Activated naive CD4-positive, alpha-beta T cell treated with anti-CD3 and anti-CD28 coated beads for 36 hours (primary cell): ENCODE measurements around the gene CHD6. TPM values are rescaled to one million over a fixed set of nuclear protein-coding genes. Genes with fewer than 3 reads are reported as not detected.
"Not testable (repeated sequence)": the region's sequence is repeated elsewhere in the genome, so short reads cannot be mapped to it uniquely, and the experiment has no call there.

Experiments
- CTCF ChIA-PET: fragments of 350-600 bp; sonication (Branson Sonifier 250); formaldehyde crosslinking; loops from one replicate; lab custom pipeline; 2021; ENCODE audit warnings: antibody characterized with exemption; lab: Charles Lee
- DNase-seq: peaks from one replicate; pipeline ENCODE4 v3.0.0-alpha.2; 2020
- H3K27ac Mint-ChIP-seq: one replicate; pipeline ENCODE4 v1.8.0; 2021; ENCODE audit warnings: mild to moderate bottlenecking, mixed read lengths
- H3K27me3 Mint-ChIP-seq: one replicate; pipeline ENCODE4 v1.8.0; 2021; ENCODE audit warnings: low read depth, mixed read lengths
- H3K36me3 Mint-ChIP-seq: one replicate; pipeline ENCODE4 v1.8.0; 2021; ENCODE audit warnings: low read depth, mixed read lengths
- H3K4me1 Mint-ChIP-seq: one replicate; pipeline ENCODE4 v1.8.0; 2021; ENCODE audit warnings: low read depth, mixed read lengths
- H3K4me3 Mint-ChIP-seq: one replicate; pipeline ENCODE4 v1.8.0; 2021; ENCODE audit warnings: mild to moderate bottlenecking, moderate library complexity, mixed read lengths
- H3K9me3 Mint-ChIP-seq: one replicate; pipeline ENCODE4 v1.8.0; 2021; ENCODE audit warnings: mixed read lengths
- intact Hi-C: fragments of 100-400 bp; cut with micrococcal nuclease; formaldehyde crosslinking; loops from one replicate; pipeline ENCODE4 v1.15.1; 2023
- total RNA-seq, 2 experiments: library from RNA; stranded (reverse); gene quantifications; one replicate each; pipeline ENCODE4 v1.2.3, GENCODE V29; 2021

The CHD6 gene
- total RNA-seq, 2 experiments from 2014 or later = 30.1 to 31.8 TPM

DNA sequence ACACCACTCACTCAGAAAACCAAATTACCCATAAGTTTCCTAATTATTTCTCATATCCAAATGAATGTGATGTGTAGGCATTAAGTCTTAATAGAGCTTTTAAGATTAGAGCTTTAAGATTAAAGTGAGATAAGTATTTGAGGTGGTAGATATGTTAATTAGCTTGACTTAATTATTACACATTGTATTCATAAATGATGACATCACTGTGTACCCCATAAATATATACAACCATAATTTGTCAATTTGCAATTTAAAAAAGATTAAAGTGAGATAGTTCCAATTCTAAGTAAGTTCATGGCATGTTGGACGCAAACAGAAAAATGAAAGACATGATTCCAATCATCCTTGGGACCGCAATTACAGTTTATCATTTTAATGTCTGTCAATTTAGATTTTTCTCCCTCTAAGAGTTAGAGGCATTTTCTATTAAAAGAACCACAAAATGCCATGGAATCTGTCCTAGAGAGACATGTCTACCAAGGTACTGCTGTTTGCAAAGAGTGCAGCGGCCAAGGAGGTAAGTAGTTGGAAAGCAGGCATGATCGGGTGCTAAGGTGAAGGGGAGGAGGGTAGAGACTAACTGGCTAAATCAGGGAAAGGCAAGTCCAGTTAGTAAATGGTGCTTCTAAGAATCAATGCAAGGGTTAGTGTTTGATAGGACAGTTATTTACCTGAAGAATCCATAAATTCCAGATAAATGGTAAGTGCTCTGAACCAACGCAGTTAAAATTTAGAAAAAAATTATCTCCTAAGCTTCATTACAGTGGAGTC, 65.7 kb downstream of the CHD6 start:
- no peak for DNase-seq
- H3K4me3 Mint-ChIP-seq = no peak overlapping the region
- H3K27ac Mint-ChIP-seq = no peak overlapping the region
- no peaks in the 10 kb centered on the region for H3K27me3 Mint-ChIP-seq
- peaks cover 8% of the 10 kb centered on the region for H3K9me3 Mint-ChIP-seq
- CTCF ChIA-PET = no interaction called here
- H3K36me3 Mint-ChIP-seq = peaks cover 30% of the 10 kb centered on the region
- intact Hi-C loops = no loop called here
- H3K4me1 Mint-ChIP-seq = peaks cover 22% of the 10 kb centered on the region

DNA sequence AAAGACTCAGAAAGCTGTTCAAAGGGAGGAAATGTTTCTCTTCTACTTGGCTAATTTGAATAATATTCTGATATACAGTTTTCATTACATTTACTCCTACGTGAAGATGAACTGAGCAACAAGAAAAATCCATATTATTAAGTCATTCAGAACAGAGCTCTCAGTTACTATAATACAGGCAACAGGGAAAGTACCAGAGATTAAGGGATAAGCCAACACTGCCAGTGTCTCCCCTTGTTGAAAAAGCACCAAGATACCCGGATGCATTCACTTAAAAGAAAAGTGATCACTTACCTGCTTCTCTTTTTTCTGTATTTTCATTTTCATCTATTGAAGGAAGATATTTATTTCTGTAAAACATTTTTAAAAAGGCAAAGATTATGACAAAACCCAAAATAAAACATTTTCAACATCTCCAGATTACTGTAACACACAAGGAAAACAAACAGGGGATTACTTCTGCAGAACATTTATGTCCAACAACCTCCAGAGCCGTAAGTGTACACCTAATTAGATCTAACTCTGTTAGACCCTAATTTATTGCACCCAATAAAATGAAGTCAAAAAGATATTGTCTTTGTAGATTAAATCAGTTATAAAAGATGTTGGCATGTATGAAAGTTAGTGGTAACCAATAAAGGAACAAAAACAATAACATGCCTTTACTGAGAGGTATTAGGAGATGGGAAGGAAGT, 67.0 kb downstream of the CHD6 start:
- Mint-ChIP-seq H3K4me3 (no peak overlapping the region), H3K9me3 (no peaks in the 10 kb centered on the region), H3K27ac (no peak overlapping the region), H3K27me3 (no peaks in the 10 kb centered on the region), H3K36me3 (peaks cover 22% of the 10 kb centered on the region), H3K4me1 (peaks cover 22% of the 10 kb centered on the region)
- no peak for DNase-seq
- intact Hi-C loops = no loop called here
- CTCF ChIA-PET = no interaction called here

DNA sequence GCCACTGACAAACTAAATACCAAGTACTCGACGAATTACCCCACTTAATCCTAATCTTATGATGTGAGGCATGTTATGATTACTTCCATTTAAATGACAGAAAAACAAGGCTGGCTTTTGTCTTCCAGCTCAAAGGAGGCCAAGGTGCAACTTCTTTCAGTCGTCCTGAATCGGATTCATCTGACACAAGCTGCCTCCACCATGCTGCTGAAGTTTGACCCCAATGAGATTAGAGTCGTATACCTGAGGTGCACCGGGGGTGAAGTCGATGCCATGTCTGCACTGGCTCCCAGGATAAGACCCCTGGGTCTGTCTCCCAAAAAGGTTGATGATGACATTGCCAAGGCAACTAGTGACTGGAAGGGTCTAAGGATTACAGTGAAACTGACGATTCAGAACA, 71.0 kb downstream of the CHD6 start:
- H3K36me3 Mint-ChIP-seq = peaks cover 19% of the 10 kb centered on the region
- H3K4me1 Mint-ChIP-seq = peaks cover 6% of the 10 kb centered on the region
- DNase-seq = no peak
- CTCF ChIA-PET = no interaction called here
- no peak overlapping the region for H3K27ac Mint-ChIP-seq
- intact Hi-C loops = no loop called here
- H3K27me3 Mint-ChIP-seq = no peaks in the 10 kb centered on the region
- no peak overlapping the region for H3K4me3 Mint-ChIP-seq
- no peaks in the 10 kb centered on the region for H3K9me3 Mint-ChIP-seq

DNA sequence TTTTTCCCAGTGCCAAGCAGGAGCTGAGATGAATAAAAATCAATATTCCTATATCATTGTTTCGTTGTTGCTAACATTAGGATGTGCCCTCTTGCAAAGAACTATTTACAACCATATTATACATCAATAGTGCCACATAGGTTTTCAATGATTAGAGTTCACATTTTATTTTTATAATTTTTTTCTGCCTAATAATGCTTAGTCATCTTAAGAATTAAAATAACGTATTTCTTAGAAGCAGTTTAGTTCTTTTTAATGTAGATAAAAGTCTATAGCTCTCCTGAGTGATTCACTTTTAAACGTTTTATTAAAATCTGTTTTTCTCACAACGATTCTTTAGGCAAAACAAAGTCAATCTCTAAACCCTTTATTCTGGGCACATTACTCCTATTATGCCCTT, 71.6 kb downstream of the CHD6 start:
- no peak overlapping the region for H3K4me3 Mint-ChIP-seq
- no peak for DNase-seq
- no peaks in the 10 kb centered on the region for H3K27me3 Mint-ChIP-seq
- H3K9me3 Mint-ChIP-seq = no peaks in the 10 kb centered on the region
- peaks cover 4% of the 10 kb centered on the region for H3K4me1 Mint-ChIP-seq
- H3K27ac Mint-ChIP-seq = no peak overlapping the region
- CTCF ChIA-PET = no interaction called here
- intact Hi-C loops = no loop called here
- peaks cover 19% of the 10 kb centered on the region for H3K36me3 Mint-ChIP-seq

DNA sequence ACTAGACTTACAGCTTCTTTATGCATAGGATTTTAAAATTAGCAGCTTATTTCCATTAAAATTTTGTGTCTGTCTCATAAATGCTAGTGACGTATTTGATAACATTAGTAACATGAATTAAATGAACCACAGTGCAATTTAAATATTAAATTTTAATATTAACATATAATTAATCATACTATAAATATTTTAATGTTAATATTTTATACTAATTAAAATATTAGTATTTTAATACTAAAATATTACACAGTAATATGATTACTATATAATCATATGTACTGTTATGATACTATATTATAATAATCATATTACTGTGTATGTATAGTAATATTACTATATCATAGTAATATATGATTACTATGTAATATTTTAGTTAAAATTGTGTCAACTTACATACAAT, 73.7 kb downstream of the CHD6 start:
- H3K27me3 Mint-ChIP-seq = no peaks in the 10 kb centered on the region
- no peaks in the 10 kb centered on the region for H3K4me1 Mint-ChIP-seq
- intact Hi-C loops = no loop called here
- no peak overlapping the region for H3K4me3 Mint-ChIP-seq
- H3K27ac Mint-ChIP-seq = no peak overlapping the region
- CTCF ChIA-PET = no interaction called here
- peaks cover 4% of the 10 kb centered on the region for H3K36me3 Mint-ChIP-seq
- H3K9me3 Mint-ChIP-seq = no peaks in the 10 kb centered on the region
- no peak for DNase-seq

DNA sequence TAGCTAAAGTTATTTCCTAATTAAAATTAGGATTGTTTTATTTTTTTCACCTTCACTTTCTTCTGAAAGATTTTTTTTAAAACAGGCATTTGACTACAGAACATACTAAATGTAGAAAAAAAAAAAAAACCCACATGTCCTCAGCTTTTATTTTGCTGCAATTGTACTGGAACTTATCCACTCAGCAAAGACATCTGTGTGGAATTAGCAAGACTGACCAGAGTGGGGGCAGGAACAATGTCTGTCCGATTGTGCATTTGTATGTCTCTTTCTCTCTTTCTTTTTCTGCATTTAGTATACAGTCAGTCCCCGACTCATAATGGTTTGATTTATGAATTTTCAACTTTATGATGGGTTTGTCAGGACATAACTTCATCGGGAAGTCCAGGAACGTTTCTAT, 77.3 kb downstream of the CHD6 start:
- DNase-seq = no peak
- Mint-ChIP-seq H3K4me1 (no peaks in the 10 kb centered on the region), H3K27me3 (no peaks in the 10 kb centered on the region), H3K27ac (no peak overlapping the region), H3K4me3 (no peak overlapping the region), H3K36me3 (peaks cover 19% of the 10 kb centered on the region), H3K9me3 (peaks cover 5% of the 10 kb centered on the region)
- intact Hi-C loops = no loop called here
- CTCF ChIA-PET = no interaction called here

DNA sequence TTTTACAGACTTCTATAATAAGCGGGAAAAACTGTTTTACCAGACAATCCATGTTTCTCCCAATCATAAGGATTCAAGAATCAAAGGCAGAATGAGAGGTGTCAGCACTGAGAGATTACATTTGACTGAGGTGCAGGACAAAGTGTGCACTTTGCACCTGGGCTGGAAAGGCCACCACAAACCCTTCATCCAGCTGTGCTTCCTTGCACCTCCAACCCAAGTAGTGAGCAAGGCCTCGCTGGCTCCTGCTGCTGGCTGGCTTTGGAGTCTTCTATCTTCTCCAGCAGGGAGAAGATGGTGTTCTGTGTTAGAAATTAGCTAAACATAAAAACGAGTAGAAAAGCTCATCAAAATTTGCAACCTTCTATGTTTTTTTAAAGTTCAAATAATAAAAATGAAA, 77.7 kb downstream of the CHD6 start:
- Mint-ChIP-seq H3K36me3 (peaks cover 19% of the 10 kb centered on the region), H3K27me3 (no peaks in the 10 kb centered on the region), H3K27ac (no peak overlapping the region), H3K4me3 (no peak overlapping the region), H3K4me1 (no peaks in the 10 kb centered on the region), H3K9me3 (peaks cover 5% of the 10 kb centered on the region)
- no peak for DNase-seq
- intact Hi-C loops = no loop called here
- CTCF ChIA-PET = no interaction called here

DNA sequence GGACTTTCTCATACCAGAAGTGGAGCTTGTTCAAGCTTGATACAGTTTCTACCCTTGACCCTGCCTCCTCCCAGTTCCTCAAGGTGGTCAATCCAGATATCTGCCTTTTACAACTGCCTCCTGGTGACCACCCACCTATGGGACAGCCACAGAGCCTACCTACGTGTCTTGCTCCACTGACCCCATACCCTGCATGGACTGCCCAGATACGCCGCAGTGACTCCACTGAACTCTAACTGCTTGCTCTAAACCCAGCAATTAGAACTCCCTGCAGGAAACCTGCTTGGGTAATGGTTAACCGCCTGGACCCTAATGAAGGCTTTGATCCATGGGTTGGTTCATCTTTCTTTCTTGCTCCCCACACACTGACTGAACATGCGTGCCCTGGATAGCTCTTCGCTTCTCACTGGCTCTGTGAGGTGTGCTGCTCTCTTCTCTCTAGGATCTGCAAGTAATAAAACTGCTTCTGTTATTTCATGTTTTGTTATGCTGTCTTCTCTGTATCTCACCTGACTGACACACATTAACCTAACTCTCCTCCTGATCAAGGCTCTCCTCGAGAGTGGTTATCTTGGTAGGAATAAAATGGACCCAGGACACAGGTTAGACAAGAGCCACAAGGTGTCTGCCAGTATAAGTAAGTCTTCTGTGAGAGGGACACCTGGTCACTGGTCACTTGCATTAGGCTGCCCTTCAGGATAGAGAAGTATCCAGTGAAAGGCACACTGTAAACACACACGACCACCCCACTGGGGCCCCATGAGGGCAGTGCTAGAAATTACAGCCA, 79.2 kb downstream of the CHD6 start:
- Mint-ChIP-seq H3K27me3 (no peaks in the 10 kb centered on the region), H3K27ac (no peak overlapping the region), H3K4me1 (peaks cover 4% of the 10 kb centered on the region), H3K4me3 (no peak overlapping the region), H3K9me3 (peaks cover 5% of the 10 kb centered on the region), H3K36me3 (peaks cover 19% of the 10 kb centered on the region)
- CTCF ChIA-PET = no interaction called here
- DNase-seq = no peak
- intact Hi-C loops = no loop called here

DNA sequence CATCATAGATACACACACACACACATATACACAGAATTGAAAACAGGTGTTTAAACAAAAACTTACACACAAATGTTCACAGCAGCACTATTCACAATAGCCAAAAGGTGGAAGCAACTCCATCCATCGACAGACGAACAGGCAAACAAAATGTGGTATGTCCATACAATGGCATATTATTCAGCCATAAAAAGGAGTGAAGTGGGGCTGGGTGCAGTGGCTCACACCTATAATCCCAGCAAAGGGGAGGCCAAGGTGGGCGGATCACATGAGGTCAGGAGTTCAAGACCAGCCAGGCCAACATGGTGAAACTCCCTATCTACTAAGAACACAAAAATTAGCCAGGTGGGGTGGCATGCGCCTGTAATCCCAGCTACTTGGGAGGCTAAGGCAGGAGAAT, 80.3 kb downstream of the CHD6 start:
- CTCF ChIA-PET = no interaction called here
- Mint-ChIP-seq H3K4me3 (no peak overlapping the region), H3K9me3 (peaks cover 5% of the 10 kb centered on the region), H3K36me3 (peaks cover 20% of the 10 kb centered on the region), H3K27me3 (no peaks in the 10 kb centered on the region), H3K4me1 (peaks cover 4% of the 10 kb centered on the region), H3K27ac (no peak overlapping the region)
- intact Hi-C loops = no loop called here
- DNase-seq = no peak

DNA sequence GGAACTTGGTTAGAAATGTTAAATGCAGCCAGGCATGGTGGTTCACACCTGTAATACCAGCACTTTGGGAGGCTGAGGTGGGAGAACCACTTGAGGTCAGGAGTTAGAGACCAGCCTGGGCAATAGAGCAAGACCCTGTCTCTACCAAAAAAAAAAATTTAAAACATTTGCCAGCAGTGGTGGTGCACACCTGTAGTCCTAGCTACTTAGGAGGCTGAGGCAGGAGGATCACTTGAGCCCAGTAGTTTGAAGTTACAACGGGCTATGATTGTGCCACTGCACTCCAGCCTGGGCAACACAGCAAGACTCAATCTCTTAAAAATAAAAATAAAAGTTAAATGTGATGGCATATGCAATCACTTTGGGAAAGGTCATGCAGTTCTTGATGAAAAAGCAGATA, 82.6 kb downstream of the CHD6 start:
- H3K27me3 Mint-ChIP-seq, H3K4me1 Mint-ChIP-seq, intact Hi-C loops, H3K4me3 Mint-ChIP-seq, H3K9me3 Mint-ChIP-seq, H3K27ac Mint-ChIP-seq, DNase-seq: not testable (repeated sequence)
- peaks cover 20% of the 10 kb centered on the region for H3K36me3 Mint-ChIP-seq
- CTCF ChIA-PET = interaction anchor here (0.6 kb wide), 2 partner anchors 28 to 381 kb away, joined by 3 read pairs; no protein-coding TSS in a partner anchor

DNA sequence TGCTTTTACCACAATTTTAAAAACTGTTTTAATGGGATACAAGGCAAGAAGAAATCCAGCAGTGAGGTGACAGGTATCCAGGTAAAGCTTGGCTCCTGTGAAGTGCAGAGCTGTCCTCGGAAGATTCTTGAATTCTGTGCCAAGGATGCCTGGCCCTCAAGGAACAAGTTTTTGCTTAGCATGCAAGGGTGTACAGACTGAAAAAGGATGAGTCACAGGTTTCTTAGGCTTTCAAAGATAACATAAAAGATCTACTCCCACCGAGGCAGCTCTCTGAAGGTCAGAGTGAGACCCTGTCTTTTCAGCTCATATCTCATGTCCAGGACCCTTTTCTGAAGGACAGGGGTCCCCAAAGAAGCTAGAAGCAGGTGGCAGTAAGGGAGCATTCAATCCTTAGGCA, 83.3 kb downstream of the CHD6 start:
- Mint-ChIP-seq H3K36me3 (peaks cover 18% of the 10 kb centered on the region), H3K27ac (no peak overlapping the region), H3K4me3 (no peak overlapping the region), H3K27me3 (no peaks in the 10 kb centered on the region), H3K4me1 (peaks cover 4% of the 10 kb centered on the region), H3K9me3 (peaks cover 5% of the 10 kb centered on the region)
- CTCF ChIA-PET = no interaction called here
- no peak for DNase-seq
- intact Hi-C loops = no loop called here

DNA sequence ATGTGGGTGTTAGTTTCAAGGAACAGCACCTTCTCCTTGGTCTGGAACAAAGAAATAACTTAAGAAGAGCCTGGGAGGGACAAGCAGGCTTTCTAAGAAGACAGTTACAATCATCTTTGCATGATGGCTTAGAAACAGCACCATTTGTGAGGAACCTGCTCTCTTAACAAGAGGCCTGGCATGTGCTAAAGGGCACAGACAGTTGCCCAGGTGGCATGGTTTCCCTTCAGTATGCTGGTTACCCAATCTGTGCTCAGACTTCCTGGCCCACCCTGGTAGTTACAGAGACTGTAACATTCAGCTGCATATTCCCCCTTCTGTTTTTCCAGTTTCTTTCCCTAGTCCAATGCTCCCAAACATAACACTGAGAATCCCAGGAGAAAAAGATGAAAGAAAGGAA, 84.0 kb downstream of the CHD6 start:
- Mint-ChIP-seq H3K4me1 (peaks cover 8% of the 10 kb centered on the region), H3K36me3 (peaks cover 18% of the 10 kb centered on the region), H3K9me3 (peaks cover 5% of the 10 kb centered on the region), H3K27me3 (no peaks in the 10 kb centered on the region), H3K27ac (no peak overlapping the region), H3K4me3 (no peak overlapping the region)
- CTCF ChIA-PET = no interaction called here
- intact Hi-C loops = no loop called here
- DNase-seq = no peak
